Activated B cell treated with CpG ODN at 0.5 μM for 24 hours (primary cell): ENCODE data around the gene FAM200C. TPM values are rescaled to one million over a fixed set of nuclear protein-coding genes. Genes with fewer than 3 reads are reported as not detected.

ENCODE experiments used
- ATAC-seq: fragments of 200-7000 bp; cut with Tn5 transposase; one replicate; pipeline ENCODE4 v1.10.0; 2021; ENCODE audit warnings: low read depth, mild to moderate bottlenecking, moderate library complexity
- CTCF ChIA-PET: fragments of 350-600 bp; sonication (Branson Sonifier 250); formaldehyde crosslinking; loops from one replicate; lab custom pipeline; 2021; ENCODE audit warnings: antibody characterized with exemption; lab: Charles Lee
- POLR2A ChIA-PET: fragments of 350-600 bp; sonication (Branson Sonifier 250); formaldehyde crosslinking; loops from one replicate; lab custom pipeline; 2021; ENCODE audit warnings: antibody characterized with exemption; lab: Charles Lee
- DNase-seq: peaks from one replicate; pipeline ENCODE4 v3.0.0; 2022
- H3K27ac Mint-ChIP-seq: one replicate; pipeline ENCODE4 v1.8.0; 2020; ENCODE audit warnings: mixed read lengths
- H3K27me3 Mint-ChIP-seq: one replicate; pipeline ENCODE4 v1.8.0; 2021; ENCODE audit warnings: mixed read lengths
- H3K36me3 Mint-ChIP-seq: one replicate; pipeline ENCODE4 v1.8.0; 2021; ENCODE audit warnings: low read depth, mixed read lengths
- H3K4me1 Mint-ChIP-seq: one replicate; pipeline ENCODE4 v1.8.0; 2021; ENCODE audit warnings: mixed read lengths
- H3K4me3 Mint-ChIP-seq: one replicate; pipeline ENCODE4 v1.8.0; 2020; ENCODE audit warnings: mild to moderate bottlenecking, mixed read lengths
- H3K9me3 Mint-ChIP-seq: one replicate; pipeline ENCODE4 v1.8.0; 2020; ENCODE audit warnings: mixed read lengths
- CTCF ChIP-seq: fragments of 200-600 bp; IDR thresholded peaks from one replicate; pipeline ENCODE4 v1.8.0; 2022; ENCODE audit warnings: antibody characterized with exemption, mild to moderate bottlenecking
- intact Hi-C: fragments of 100-400 bp; cut with micrococcal nuclease; formaldehyde crosslinking; loops from one replicate; pipeline ENCODE4 v1.15.1; 2024
- total RNA-seq: library from RNA; stranded (reverse); gene quantifications from 2 replicates; pipeline ENCODE4 v1.2.3, GENCODE V29; 2022

The FAM200C gene
- total RNA-seq, 1 donor from 2014 or later: 0.44 TPM

GRCh38 chr5:160387445-160387844 is 12.4 kb downstream of the FAM200C start:
- CTCF ChIA-PET: no interaction called here
- Mint-ChIP-seq H3K27ac (no peak overlapping the region), H3K36me3 (peaks cover 4% of the 10 kb centered on the region), H3K4me3 (no peak overlapping the region), H3K9me3 (peaks cover 12% of the 10 kb centered on the region), H3K27me3 (no peaks in the 10 kb centered on the region), H3K4me1 (peaks cover 8% of the 10 kb centered on the region)
- no peak for ATAC-seq
- POLR2A ChIA-PET: no interaction called here
- intact Hi-C loops: no loop called here
- no peak for TF ChIP-seq CTCF
- DNase-seq: no peak

GRCh38 chr5:160385496-160385895 is 14.4 kb downstream of the FAM200C start:
- peaks cover 9% of the 10 kb centered on the region for H3K4me1 Mint-ChIP-seq
- DNase-seq (no peak), ATAC-seq (no peak)
- H3K9me3 Mint-ChIP-seq: peaks cover 12% of the 10 kb centered on the region
- H3K27ac Mint-ChIP-seq: no peak overlapping the region
- TF ChIP-seq CTCF: no peak
- no peaks in the 10 kb centered on the region for H3K27me3 Mint-ChIP-seq
- ChIA-PET POLR2A (no interaction called here), CTCF (no interaction called here)
- intact Hi-C loops: no loop called here
- peaks cover 4% of the 10 kb centered on the region for H3K36me3 Mint-ChIP-seq
- no peak overlapping the region for H3K4me3 Mint-ChIP-seq

GRCh38 chr5:160384681-160385080 is 15.2 kb downstream of the FAM200C start:
- H3K4me1 Mint-ChIP-seq: peaks cover 9% of the 10 kb centered on the region
- no peak overlapping the region for H3K4me3 Mint-ChIP-seq
- no peak for TF ChIP-seq CTCF
- CTCF ChIA-PET: no interaction called here
- peaks cover 2% of the 10 kb centered on the region for H3K27me3 Mint-ChIP-seq
- peaks cover 4% of the 10 kb centered on the region for H3K36me3 Mint-ChIP-seq
- intact Hi-C loops: no loop called here
- H3K27ac Mint-ChIP-seq: no peak overlapping the region
- H3K9me3 Mint-ChIP-seq: peaks cover 12% of the 10 kb centered on the region
- POLR2A ChIA-PET: no interaction called here
- DNase-seq (no peak), ATAC-seq (no peak)

GRCh38 chr5:160382346-160382745 is 17.5 kb downstream of the FAM200C start:
- POLR2A ChIA-PET: no interaction called here
- no peak for ATAC-seq
- Mint-ChIP-seq H3K36me3 (no peaks in the 10 kb centered on the region), H3K4me1 (peaks cover 9% of the 10 kb centered on the region), H3K4me3 (no peak overlapping the region), H3K27ac (no peak overlapping the region), H3K27me3 (peaks cover 9% of the 10 kb centered on the region), H3K9me3 (peaks cover 3% of the 10 kb centered on the region)
- CTCF ChIA-PET: interaction anchor here (0.9 kb wide), 1 partner anchor 9 kb away, joined by 4 read pairs; no protein-coding TSS in a partner anchor
- no peak for TF ChIP-seq CTCF
- DNase-seq: no peak
- intact Hi-C loops: no loop called here

- Mint-ChIP-seq H3K4me3 (no peak overlapping the region), H3K36me3 (no peaks in the 10 kb centered on the region), H3K4me1 (peaks cover 9% of the 10 kb centered on the region), H3K27me3 (peaks cover 21% of the 10 kb centered on the region), H3K27ac (no peak overlapping the region), H3K9me3 (no peaks in the 10 kb centered on the region)
- TF ChIP-seq CTCF: no peak
- ChIA-PET CTCF (no interaction called here), POLR2A (no interaction called here)
- ATAC-seq: no peak
- intact Hi-C loops: no loop called here
- DNase-seq: no peak
Measured at GRCh38 chr5:160380041-160380440, 19.8 kb downstream of the FAM200C start.
